Measurements from ENCODE around the gene DCTN3. TPM values are rescaled to one million over a fixed set of nuclear protein-coding genes. Genes with fewer than 3 reads are reported as not detected.

Gene DCTN3
- 59.7 and 70.2 TPM in 2 replicates for total RNA-seq (2014; rRNA removed; shearing (Covaris generic))
- 52.9 and 64.3 TPM in 2 replicates for polyA plus RNA-seq (2015; cell fraction: cytosol; rRNA removed)
- 24.1 and 49.6 TPM in 2 replicates for polyA plus RNA-seq (2015; cell fraction: nucleus; rRNA removed)

GRCh38 chr9:34620061-34620994 is at the start of gene DCTN3:
Gene DCTN3 (minus strand): TSS chr9:34620495. CDS start chr9:34620464, 31 bp downstream.
- in situ Hi-C loops (cut with HindIII; ENCODE audit: low pct_unique_long_range_greater_than_20kb, low sequenced_read_pairs), result no loop called here
- peak; percentile 94 for DNase-seq (ENCODE audit: low read depth, low spot score)

GRCh38 chr9:34665381-34666250 is 45.3 kb upstream of the DCTN3 start:
- in situ Hi-C loops (cut with HindIII; ENCODE audit: low pct_unique_long_range_greater_than_20kb, low sequenced_read_pairs), result no loop called here
- DNase-seq (ENCODE audit: low read depth, low spot score), result peak; percentile 93

- DNase-seq (ENCODE audit: low read depth, low spot score), result no peak
- in situ Hi-C loops (cut with HindIII; ENCODE audit: low pct_unique_long_range_greater_than_20kb, low sequenced_read_pairs), result no loop called here
These were observed 44.7 kb upstream of the DCTN3 start for GRCh38 chr9:34665067-34665380.

- peak; percentile 84 for DNase-seq (ENCODE audit: low read depth, low spot score)
- in situ Hi-C loops (cut with HindIII; ENCODE audit: low pct_unique_long_range_greater_than_20kb, low sequenced_read_pairs), result no loop called here
These were observed 44.2 kb upstream of the DCTN3 start for GRCh38 chr9:34664281-34665066.

GRCh38 chr9:34663303-34663605 is 43.0 kb upstream of the DCTN3 start:
- in situ Hi-C loops (cut with HindIII; ENCODE audit: low pct_unique_long_range_greater_than_20kb, low sequenced_read_pairs), result no loop called here
- no peak for DNase-seq (ENCODE audit: low read depth, low spot score)

- in situ Hi-C loops (cut with HindIII; ENCODE audit: low pct_unique_long_range_greater_than_20kb, low sequenced_read_pairs), result no loop called here
These were observed 42.4 kb upstream of the DCTN3 start, which contains the start of gene CCL27 for GRCh38 chr9:34662526-34663302. Gene CCL27 (minus strand): TSS chr9:34662657. CDS start chr9:34662633, 24 bp downstream.

GRCh38 chr9:34659592-34660253 is 39.4 kb upstream of the DCTN3 start:
- in situ Hi-C loops (cut with HindIII; ENCODE audit: low pct_unique_long_range_greater_than_20kb, low sequenced_read_pairs), result no loop called here
- DNase-seq (ENCODE audit: low read depth, low spot score), result no peak

More at GRCh38 chr9:34662526-34663302, 42.4 kb upstream of the DCTN3 start, which contains the start of gene CCL27:
- no peak for DNase-seq (ENCODE audit: low read depth, low spot score)

- in situ Hi-C loops (cut with HindIII; ENCODE audit: low pct_unique_long_range_greater_than_20kb, low sequenced_read_pairs), result no loop called here
- no peak for DNase-seq (ENCODE audit: low read depth, low spot score)
These were observed 38.2 kb upstream of the DCTN3 start for GRCh38 chr9:34658461-34658860.

- in situ Hi-C loops (cut with HindIII; ENCODE audit: low pct_unique_long_range_greater_than_20kb, low sequenced_read_pairs), result no loop called here
These were observed 36.7 kb upstream of the DCTN3 start for GRCh38 chr9:34656992-34657391.

GRCh38 chr9:34655394-34655793 is 35.1 kb upstream of the DCTN3 start:
- in situ Hi-C loops (cut with HindIII; ENCODE audit: low pct_unique_long_range_greater_than_20kb, low sequenced_read_pairs), result no loop called here

More at GRCh38 chr9:34656992-34657391, 36.7 kb upstream of the DCTN3 start:
- DNase-seq (ENCODE audit: low read depth, low spot score), result no peak

GRCh38 chr9:34654323-34655051 is 34.2 kb upstream of the DCTN3 start:
- no peak for DNase-seq (ENCODE audit: low read depth, low spot score)
- in situ Hi-C loops (cut with HindIII; ENCODE audit: low pct_unique_long_range_greater_than_20kb, low sequenced_read_pairs), result no loop called here

More at GRCh38 chr9:34655394-34655793, 35.1 kb upstream of the DCTN3 start:
- DNase-seq (ENCODE audit: low read depth, low spot score), result no peak

- in situ Hi-C loops (cut with HindIII; ENCODE audit: low pct_unique_long_range_greater_than_20kb, low sequenced_read_pairs), result no loop called here
- peak; percentile 40 for DNase-seq (ENCODE audit: low read depth, low spot score)
These were observed 33.1 kb upstream of the DCTN3 start for GRCh38 chr9:34653151-34654072.

GRCh38 chr9:34652602-34653000 is 32.3 kb upstream of the DCTN3 start:
- no peak for DNase-seq (ENCODE audit: low read depth, low spot score)
- in situ Hi-C loops (cut with HindIII; ENCODE audit: low pct_unique_long_range_greater_than_20kb, low sequenced_read_pairs), result no loop called here

GRCh38 chr9:34651876-34652601 is 31.7 kb upstream of the DCTN3 start, which contains the start of gene IL11RA:
Gene IL11RA (plus strand): TSS chr9:34652185. CDS start chr9:34655218, 3,033 bp downstream.
- peak; percentile 70 for DNase-seq (ENCODE audit: low read depth, low spot score)

More at GRCh38 chr9:34651876-34652601, 31.7 kb upstream of the DCTN3 start, which contains the start of gene IL11RA:
- in situ Hi-C loops (cut with HindIII; ENCODE audit: low pct_unique_long_range_greater_than_20kb, low sequenced_read_pairs), result no loop called here

Data from SK-MEL-5 (cell line).